Activated CD4-positive, CD25-positive, alpha-beta regulatory T cell (primary cell): ENCODE results near the gene GRIA4.

Experiments used
- DNase-seq, 4 experiments: peaks; one replicate each; lab custom pipeline; 2025; lab: John Stamatoyannopoulos, UW

GRIA4 gene

GRCh38 chr11:105609832-105610781 is at the start of gene GRIA4:
GRIA4 (plus strand) TSS chr11:105610073; CDS start chr11:105610998, 925 bp downstream.
- DNase-seq = no peak

GRCh38 chr11:105573091-105573490 is 36.8 kb upstream of the GRIA4 start:
- DNase-seq = no peak

- DNase-seq = no peak
These were observed 34.9 kb upstream of the GRIA4 start for GRCh38 chr11:105574974-105575373.

- DNase-seq = no peak
These were observed 32.2 kb upstream of the GRIA4 start for GRCh38 chr11:105577641-105578040.

GRCh38 chr11:105579111-105579510 is 30.8 kb upstream of the GRIA4 start:
- no peak for DNase-seq

GRCh38 chr11:105582497-105582896 is 27.4 kb upstream of the GRIA4 start:
- DNase-seq = no peak

GRCh38 chr11:105588001-105588400 is 21.9 kb upstream of the GRIA4 start:
- DNase-seq = no peak

GRCh38 chr11:105589346-105589745 is 20.5 kb upstream of the GRIA4 start:
- DNase-seq = no peak

GRCh38 chr11:105592035-105592434 is 17.8 kb upstream of the GRIA4 start:
- no peak for DNase-seq

- DNase-seq = no peak
These were observed 11.5 kb upstream of the GRIA4 start for GRCh38 chr11:105598371-105598770.

- no peak for DNase-seq
These were observed 6.7 kb upstream of the GRIA4 start for GRCh38 chr11:105603156-105603555.

- no peak for DNase-seq
These were observed 512 bp upstream of the GRIA4 start for GRCh38 chr11:105609341-105609781.

GRCh38 chr11:105610871-105611571 is 1.1 kb downstream of the GRIA4 start:
- no peak for DNase-seq

- DNase-seq = no peak
These were observed 1.9 kb downstream of the GRIA4 start for GRCh38 chr11:105611572-105612441.

- DNase-seq = no peak
These were observed 2.9 kb downstream of the GRIA4 start for GRCh38 chr11:105612771-105613170.

GRCh38 chr11:105613183-105613582 is 3.3 kb downstream of the GRIA4 start:
- DNase-seq = no peak

GRCh38 chr11:105618343-105618955 is 8.6 kb downstream of the GRIA4 start:
- no peak for DNase-seq

- DNase-seq = no peak
These were observed 9.7 kb downstream of the GRIA4 start for GRCh38 chr11:105619556-105619955.

GRCh38 chr11:105622016-105622415 is 12.1 kb downstream of the GRIA4 start:
- no peak for DNase-seq

GRCh38 chr11:105632316-105632715 is 22.4 kb downstream of the GRIA4 start:
- DNase-seq = no peak

GRCh38 chr11:105635466-105635865 is 25.6 kb downstream of the GRIA4 start:
- DNase-seq = no peak

- no peak for DNase-seq
These were observed 26.6 kb downstream of the GRIA4 start for GRCh38 chr11:105636496-105636895.
